IPS DF 6.9 (cell line): ENCODE measurements around the gene LILRA6.
"Not testable (repeated sequence)": the region's sequence is repeated elsewhere in the genome, so short reads cannot be mapped to it uniquely, and the experiment has no call there.

ENCODE experiments used
- DNase-seq: peaks from one replicate; pipeline ENCODE4 v3.0.0-alpha.2; 2013; ENCODE audit warnings: low read depth, low spot score
- H3K27ac ChIP-seq: one replicate; pipeline ENCODE4 v1.5.1; 2013; ENCODE audit warnings: low read length, control low read depth
- H3K27me3 ChIP-seq: 2 replicates; pipeline ENCODE4 v1.6.1; 2013; ENCODE audit warnings: mild to moderate bottlenecking, low read length; ENCODE audit not compliant: control insufficient read depth, insufficient read depth
- H3K36me3 ChIP-seq: 2 replicates; pipeline ENCODE4 v1.6.1; 2013; ENCODE audit warnings: low read length; ENCODE audit not compliant: control insufficient read depth, insufficient read depth
- H3K4me1 ChIP-seq: 2 replicates; pipeline ENCODE4 v1.6.1; 2013; ENCODE audit warnings: low read length; ENCODE audit not compliant: control insufficient read depth, insufficient read depth
- H3K4me3 ChIP-seq: 2 replicates; pipeline ENCODE4 v1.5.1; 2013; ENCODE audit warnings: mild to moderate bottlenecking, low read length
- H3K9me3 ChIP-seq: 2 replicates; pipeline ENCODE4 v1.6.1; 2013; ENCODE audit warnings: low read length, inconsistent platforms; ENCODE audit not compliant: control insufficient read depth, insufficient read depth
- WGBS: extraction: QIAGEN DNeasy Blood & Tissue Kit; methylation state at CpG from one replicate; pipeline ENCODE4 v1.1.7; 2013; ENCODE audit warnings: mixed read lengths, missing lambda C conversion rate; ENCODE audit not compliant: insufficient read length, insufficient coverage; 5-methylcytosine and 5-hydroxymethylcytosine counted together

LILRA6 gene

GRCh38 chr19:54218259-54218658 lies 24.3 kb downstream of the LILRA6 start:
- H3K36me3 ChIP-seq, result no peaks in the 10 kb centered on the region
- WGBS, result no CpG with 5 or more reads among the region's 8 CpGs
- no peak for DNase-seq
- no peak overlapping the region for H3K4me3 ChIP-seq
- H3K27me3 ChIP-seq, result no peaks in the 10 kb centered on the region
- no peak overlapping the region for H3K27ac ChIP-seq
- no peaks in the 10 kb centered on the region for H3K4me1 ChIP-seq
- H3K9me3 ChIP-seq, result no peaks in the 10 kb centered on the region

DNA sequence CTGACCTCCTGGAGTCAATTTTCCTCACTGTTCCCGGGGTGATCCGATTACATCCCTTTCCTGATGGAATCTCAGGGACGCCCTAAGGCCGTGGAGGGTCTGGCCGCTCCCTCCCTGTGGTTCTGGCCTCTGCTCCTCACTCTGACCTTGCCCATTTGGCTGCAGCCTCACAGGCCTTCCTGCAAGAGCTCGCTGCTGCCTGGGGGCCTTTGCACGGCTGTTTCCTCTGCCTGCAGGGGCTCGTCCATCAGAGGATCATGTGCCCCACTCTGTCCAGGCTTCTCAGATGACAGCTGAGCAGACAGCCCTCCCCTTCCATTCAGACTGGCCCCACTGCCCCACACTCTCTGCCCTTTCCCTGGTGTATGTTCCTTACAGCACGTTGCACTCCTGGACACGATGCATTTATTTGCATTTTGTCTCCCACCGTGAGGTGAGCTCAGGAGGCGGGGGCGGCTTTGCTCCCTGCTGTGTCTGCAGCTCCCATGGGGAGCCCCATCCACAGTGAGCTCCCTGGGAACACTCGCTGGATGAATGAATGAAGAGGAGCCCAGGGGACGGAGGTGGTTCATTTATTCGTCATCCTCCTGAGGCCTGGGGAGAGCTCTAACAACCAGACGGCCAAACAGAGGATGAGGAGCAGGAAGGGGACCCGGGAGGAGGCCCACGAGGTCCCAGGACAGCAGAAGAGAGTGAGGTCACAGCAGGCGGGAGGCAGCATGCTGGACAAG lies 24.9 kb downstream of the LILRA6 start:
- not testable (repeated sequence) for DNase-seq, H3K27ac ChIP-seq, H3K4me1 ChIP-seq, H3K4me3 ChIP-seq, H3K36me3 ChIP-seq, H3K27me3 ChIP-seq, H3K9me3 ChIP-seq
- no CpG with 5 or more reads among the region's 20 CpGs for WGBS

GRCh38 chr19:54216869-54217268 lies 25.7 kb downstream of the LILRA6 start:
- H3K27ac ChIP-seq, result no peak overlapping the region
- H3K36me3 ChIP-seq, result no peaks in the 10 kb centered on the region
- H3K27me3 ChIP-seq, result no peaks in the 10 kb centered on the region
- no CpG with 5 or more reads among the region's 9 CpGs for whole genome bisulfite sequencing
- no peak for DNase-seq
- H3K9me3 ChIP-seq, result no peaks in the 10 kb centered on the region
- no peaks in the 10 kb centered on the region for H3K4me1 ChIP-seq
- no peak overlapping the region for H3K4me3 ChIP-seq

- H3K36me3 ChIP-seq, result not testable (repeated sequence)
Observed at GRCh38 chr19:54214734-54215133, 27.9 kb downstream of the LILRA6 start.

GRCh38 chr19:54214217-54214616 lies 28.4 kb downstream of the LILRA6 start:
- not testable (repeated sequence) for H3K4me3 ChIP-seq, H3K9me3 ChIP-seq, H3K36me3 ChIP-seq, H3K27ac ChIP-seq, H3K4me1 ChIP-seq, H3K27me3 ChIP-seq, DNase-seq
- WGBS, result no CpG with 5 or more reads among the region's 5 CpGs

More at GRCh38 chr19:54214734-54215133, 27.9 kb downstream of the LILRA6 start:
- not testable (repeated sequence) for H3K9me3 ChIP-seq, H3K27me3 ChIP-seq, H3K4me3 ChIP-seq, H3K4me1 ChIP-seq, H3K27ac ChIP-seq, DNase-seq
- no CpG with 5 or more reads among the region's 19 CpGs for WGBS

- no peaks in the 10 kb centered on the region for H3K27me3 ChIP-seq
- H3K9me3 ChIP-seq, result no peaks in the 10 kb centered on the region
- 0 out of 2 replicates have a peak, but pooled peaks cover 3% of the 10 kb centered on the region for H3K4me1 ChIP-seq
- H3K4me3 ChIP-seq, result no peak overlapping the region
- no peak for DNase-seq
- no peak overlapping the region for H3K27ac ChIP-seq
- H3K36me3 ChIP-seq, result peaks cover 18% of the 10 kb centered on the region
- whole genome bisulfite sequencing, result no CpG with 5 or more reads among the region's 12 CpGs
Observed at GRCh38 chr19:54211235-54211634, 31.4 kb downstream of the LILRA6 start.

DNA sequence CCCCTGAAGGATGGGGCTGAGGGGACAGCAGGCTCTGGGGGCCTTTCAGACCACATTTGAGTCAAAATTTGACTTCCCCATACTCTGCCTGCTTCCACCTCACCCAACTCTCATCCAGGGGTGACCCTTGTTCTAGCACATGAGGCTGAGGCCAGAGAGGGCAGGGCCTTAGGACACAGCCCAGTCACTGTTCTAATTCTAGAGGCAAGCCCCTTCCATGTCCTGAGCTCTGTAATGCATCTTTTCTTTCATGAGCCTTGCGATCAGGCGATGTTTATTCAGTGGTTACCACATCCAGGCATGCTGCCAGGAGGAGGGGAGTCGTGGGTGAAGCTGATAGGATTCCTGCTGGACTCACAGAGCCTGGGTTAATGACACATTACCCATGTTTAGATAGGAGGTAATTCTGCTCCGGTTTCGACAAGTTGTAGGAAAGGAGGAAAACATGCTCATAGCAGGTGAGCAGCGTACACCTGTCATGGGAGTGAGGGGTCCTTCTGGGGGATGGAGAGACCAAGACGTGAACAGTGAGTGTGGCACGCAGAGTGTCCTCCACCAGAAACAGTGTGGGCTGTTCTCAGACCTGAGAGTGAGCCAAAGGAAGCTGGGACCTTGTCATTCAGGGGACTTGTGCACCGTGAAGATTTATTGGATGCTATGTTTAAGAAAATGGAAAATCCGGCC lies 32.6 kb downstream of the LILRA6 start:
- no CpG with 5 or more reads among the region's 10 CpGs for WGBS
- no peak for DNase-seq
- peaks cover 27% of the 10 kb centered on the region for H3K36me3 ChIP-seq
- no peak overlapping the region for H3K27ac ChIP-seq
- H3K9me3 ChIP-seq, result no peaks in the 10 kb centered on the region
- no peaks in the 10 kb centered on the region for H3K27me3 ChIP-seq
- H3K4me3 ChIP-seq, result no peak overlapping the region
- 0 out of 2 replicates have a peak, but pooled peaks cover 3% of the 10 kb centered on the region for H3K4me1 ChIP-seq

GRCh38 chr19:54209058-54209810 lies 33.4 kb downstream of the LILRA6 start:
- Histone ChIP-seq H3K27ac (no peak overlapping the region), H3K4me1 (0 out of 2 replicates have a peak, but pooled peaks cover 3% of the 10 kb centered on the region), H3K36me3 (peaks cover 31% of the 10 kb centered on the region), H3K27me3 (no peaks in the 10 kb centered on the region), H3K4me3 (no peak overlapping the region), H3K9me3 (no peaks in the 10 kb centered on the region)
- no CpG with 5 or more reads among the region's 24 CpGs for WGBS
- no peak for DNase-seq

GRCh38 chr19:54208784-54209057 lies 33.9 kb downstream of the LILRA6 start:
- DNase-seq, result no peak
- Histone ChIP-seq H3K36me3 (peaks cover 34% of the 10 kb centered on the region), H3K27me3 (no peaks in the 10 kb centered on the region), H3K27ac (no peak overlapping the region), H3K4me1 (0 out of 2 replicates have a peak, but pooled peaks cover 3% of the 10 kb centered on the region), H3K9me3 (no peaks in the 10 kb centered on the region), H3K4me3 (no peak overlapping the region)
- no CpG with 5 or more reads among the region's 8 CpGs for WGBS

- Histone ChIP-seq H3K4me3 (no peak overlapping the region), H3K27ac (no peak overlapping the region), H3K4me1 (0 out of 2 replicates have a peak, but pooled peaks cover 3% of the 10 kb centered on the region), H3K27me3 (no peaks in the 10 kb centered on the region), H3K9me3 (no peaks in the 10 kb centered on the region), H3K36me3 (peaks cover 39% of the 10 kb centered on the region)
- WGBS, result no CpG with 5 or more reads among the region's 18 CpGs
- no peak for DNase-seq
Observed at GRCh38 chr19:54207983-54208783, 34.4 kb downstream of the LILRA6 start.
